GM21447 (cell line): ENCODE results near the gene DNAAF8.
"Not testable (repeated sequence)": the region's sequence is repeated elsewhere in the genome, so short reads cannot be mapped to it uniquely, and the experiment has no call there.

ENCODE experiments used
- ATAC-seq: cut with Tn5 transposase; IDR thresholded peaks from one replicate; pipeline ENCODE4 v1.9.1; 2021; ENCODE audit not compliant: unreplicated experiment

Gene DNAAF8

DNA sequence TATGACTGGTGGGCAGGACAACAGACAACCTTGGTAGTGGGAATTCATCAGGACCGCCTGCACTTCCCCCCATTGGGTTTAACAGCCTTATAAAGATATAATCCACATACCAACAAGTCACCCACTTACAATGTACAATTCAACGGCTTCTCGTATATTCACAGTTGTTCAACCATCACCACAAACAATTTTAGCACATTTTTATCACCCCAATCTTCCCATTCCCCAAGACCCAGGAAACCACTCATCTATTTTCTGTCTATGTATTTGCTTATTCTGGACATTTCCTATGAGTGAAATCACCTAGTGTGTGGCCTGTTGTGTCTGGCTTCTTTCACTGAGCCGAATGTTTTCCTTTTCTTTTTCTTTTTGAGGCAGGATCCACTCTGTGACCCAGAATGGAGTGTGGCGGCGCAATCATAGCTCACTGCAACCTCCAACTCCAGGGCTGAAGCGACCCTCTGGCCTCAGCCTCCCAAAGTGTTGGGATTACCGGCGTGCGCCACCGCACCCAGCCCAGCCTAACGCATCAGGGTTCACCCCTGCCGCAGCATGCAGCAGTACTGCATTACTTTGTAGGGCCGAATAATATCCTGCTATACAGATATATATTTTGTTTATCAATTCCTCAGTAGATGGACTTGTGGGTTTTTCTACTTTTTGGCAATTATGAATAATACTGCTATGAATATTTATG, 11.1 kb upstream of the DNAAF8 start:
- ATAC-seq, result no peak

GRCh38 chr16:4724661-4725270, 9.6 kb upstream of the DNAAF8 start:
- no peak for ATAC-seq

GRCh38 chr16:4726616-4727015, 7.7 kb upstream of the DNAAF8 start:
- ATAC-seq, result no peak

- no peak for ATAC-seq
Observed at GRCh38 chr16:4728676-4729075, 5.7 kb upstream of the DNAAF8 start.

- no peak for ATAC-seq
Observed at GRCh38 chr16:4729876-4730275, 4.5 kb upstream of the DNAAF8 start.

DNA sequence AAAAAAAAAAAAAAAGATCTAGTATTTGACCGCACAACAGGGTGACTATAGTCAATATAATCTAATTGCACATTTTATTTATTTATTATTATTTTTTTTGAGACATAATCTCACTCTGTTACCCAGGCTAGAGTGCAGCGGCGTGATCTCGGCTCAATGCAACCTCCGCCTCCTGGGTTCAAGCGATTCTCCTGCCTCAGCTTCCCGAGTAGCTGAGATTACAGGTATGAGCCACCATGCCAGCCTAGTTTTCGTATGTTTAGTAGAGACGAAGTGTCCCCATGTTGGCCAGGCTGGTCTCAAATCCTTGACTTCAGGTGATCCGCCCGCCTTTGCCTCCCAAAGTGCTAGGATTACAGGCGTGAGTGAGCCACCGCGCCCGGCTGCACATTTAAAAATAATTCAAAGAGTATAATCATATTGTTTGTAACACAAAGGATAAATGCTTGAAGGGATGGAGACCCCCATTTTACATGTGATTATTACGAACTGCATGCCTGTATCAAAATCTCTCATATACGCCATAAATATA, 1.1 kb upstream of the DNAAF8 start:
- ATAC-seq, result no peak

DNA sequence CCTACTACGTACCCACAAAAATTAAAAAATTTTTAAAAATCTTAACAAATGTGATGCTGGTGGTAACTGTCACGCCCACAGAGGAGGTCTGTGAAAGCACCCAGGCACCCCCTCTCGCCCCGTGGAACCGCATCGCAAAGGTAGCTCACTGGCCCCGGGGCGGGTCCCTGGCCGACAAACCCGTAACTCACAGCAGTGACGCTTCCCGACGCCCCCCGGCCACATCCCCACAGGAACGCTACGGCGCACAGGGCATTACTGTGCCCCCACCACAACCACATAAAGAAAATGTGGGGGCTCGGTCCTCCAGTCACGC, 632 bp upstream of the DNAAF8 start:
- peak; percentile 5 for ATAC-seq

- peak; percentile 59 for ATAC-seq
Observed at GRCh38 chr16:4734730-4735535, 596 bp downstream of the DNAAF8 start.

DNA sequence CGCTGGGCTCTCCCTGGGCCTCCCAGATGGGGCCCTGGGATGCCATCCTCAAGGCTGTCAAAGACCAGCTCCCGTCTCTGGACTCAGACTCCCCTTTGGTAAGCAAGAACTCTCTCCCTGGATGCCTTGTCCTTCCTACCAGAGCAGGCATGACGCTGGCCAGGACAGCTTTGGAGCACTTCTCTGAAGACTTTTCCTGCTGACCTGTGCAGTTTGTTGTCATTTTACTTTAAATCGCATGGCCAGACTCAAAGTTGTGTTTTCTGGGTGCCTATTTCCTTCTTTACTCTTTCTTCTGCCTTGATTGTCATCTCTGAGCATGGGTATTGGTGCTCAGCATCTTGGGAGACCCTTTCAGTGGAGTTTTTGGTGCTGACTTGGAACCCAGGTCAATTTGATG, 2.2 kb downstream of the DNAAF8 start:
- ATAC-seq, result no peak

DNA sequence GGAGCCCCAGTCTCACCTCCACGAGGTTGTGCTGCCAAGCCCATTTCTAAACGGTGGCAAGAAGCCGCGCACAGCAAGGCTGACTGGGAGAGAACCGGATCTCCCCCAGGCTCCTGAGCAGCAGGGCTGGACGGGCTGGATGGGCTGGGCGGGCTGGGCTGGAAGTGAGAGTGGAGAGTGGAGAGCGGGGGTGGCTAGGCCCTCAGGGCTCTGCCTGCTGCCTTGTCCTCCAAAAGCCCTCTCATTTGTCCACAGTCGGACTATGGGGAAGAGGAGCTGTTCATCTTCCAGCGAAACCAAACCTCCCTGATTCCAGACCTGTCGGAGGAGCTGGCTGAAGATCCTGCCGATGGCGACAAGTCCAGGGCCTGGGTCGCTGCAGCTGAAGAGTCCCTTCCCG, 3.2 kb downstream of the DNAAF8 start:
- ATAC-seq, result no peak

DNA sequence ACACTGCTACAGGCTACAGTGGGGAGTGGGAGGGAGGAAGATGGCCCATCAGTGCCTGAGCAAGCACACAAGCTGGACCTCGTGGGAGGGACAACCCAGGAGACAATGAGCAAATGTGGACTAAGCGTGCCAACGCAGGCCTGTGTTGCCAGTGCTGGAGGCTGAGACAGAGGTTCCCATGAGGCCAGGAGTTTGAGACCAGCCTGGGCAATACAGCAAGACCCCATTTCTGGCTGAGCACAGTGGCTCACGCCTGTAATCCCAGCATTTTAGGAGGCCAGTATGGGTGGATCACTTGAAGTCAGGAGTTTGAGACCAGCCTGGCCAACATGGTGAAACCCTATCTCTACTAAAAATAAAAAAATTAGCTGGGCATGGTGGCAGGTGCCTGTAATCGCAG, 4.0 kb downstream of the DNAAF8 start:
- ATAC-seq, result not testable (repeated sequence)

- ATAC-seq, result no peak
Observed at GRCh38 chr16:4743226-4743878, 9.0 kb downstream of the DNAAF8 start.

DNA sequence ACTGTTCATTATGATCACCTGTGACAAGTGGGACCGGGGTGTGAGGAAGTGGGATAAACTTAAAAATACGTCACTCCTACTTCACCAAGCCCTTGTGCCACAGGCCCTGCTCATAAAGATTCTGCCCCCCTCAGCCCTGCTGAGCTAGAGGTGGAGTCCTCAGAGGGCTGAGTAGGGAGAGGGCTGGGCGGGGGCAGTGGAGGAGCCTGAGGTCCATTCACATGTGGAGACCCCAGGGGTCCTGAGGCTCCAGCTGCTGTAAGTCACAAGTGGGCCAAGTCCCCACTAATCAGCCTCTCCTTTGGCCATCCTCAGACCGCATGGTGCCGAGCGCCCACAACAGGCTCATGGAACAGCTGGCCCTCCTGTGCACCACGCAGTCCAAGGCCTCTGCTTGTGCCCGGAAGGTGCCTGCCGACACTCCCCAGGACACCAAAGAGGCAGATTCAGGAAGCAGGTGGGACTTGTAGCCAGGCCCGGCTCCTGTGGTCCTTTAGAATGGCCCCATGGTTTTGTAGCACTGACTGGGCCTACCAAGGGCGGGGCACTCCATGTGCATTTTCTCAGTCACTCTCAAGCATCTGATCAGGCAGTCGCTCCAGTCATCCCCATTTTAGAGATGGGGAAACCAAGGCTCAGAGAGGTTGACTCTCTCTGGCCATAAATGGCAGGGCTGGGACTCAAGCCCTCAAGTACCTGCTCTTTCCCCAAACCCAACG, 10.4 kb downstream of the DNAAF8 start:
- ATAC-seq, result no peak

- ATAC-seq, result no peak
Observed at GRCh38 chr16:4745274-4745569, 10.9 kb downstream of the DNAAF8 start.

- no peak for ATAC-seq
Observed at GRCh38 chr16:4746215-4746614, 11.9 kb downstream of the DNAAF8 start.

GRCh38 chr16:4746991-4747574, 12.7 kb downstream of the DNAAF8 start:
- no peak for ATAC-seq

DNA sequence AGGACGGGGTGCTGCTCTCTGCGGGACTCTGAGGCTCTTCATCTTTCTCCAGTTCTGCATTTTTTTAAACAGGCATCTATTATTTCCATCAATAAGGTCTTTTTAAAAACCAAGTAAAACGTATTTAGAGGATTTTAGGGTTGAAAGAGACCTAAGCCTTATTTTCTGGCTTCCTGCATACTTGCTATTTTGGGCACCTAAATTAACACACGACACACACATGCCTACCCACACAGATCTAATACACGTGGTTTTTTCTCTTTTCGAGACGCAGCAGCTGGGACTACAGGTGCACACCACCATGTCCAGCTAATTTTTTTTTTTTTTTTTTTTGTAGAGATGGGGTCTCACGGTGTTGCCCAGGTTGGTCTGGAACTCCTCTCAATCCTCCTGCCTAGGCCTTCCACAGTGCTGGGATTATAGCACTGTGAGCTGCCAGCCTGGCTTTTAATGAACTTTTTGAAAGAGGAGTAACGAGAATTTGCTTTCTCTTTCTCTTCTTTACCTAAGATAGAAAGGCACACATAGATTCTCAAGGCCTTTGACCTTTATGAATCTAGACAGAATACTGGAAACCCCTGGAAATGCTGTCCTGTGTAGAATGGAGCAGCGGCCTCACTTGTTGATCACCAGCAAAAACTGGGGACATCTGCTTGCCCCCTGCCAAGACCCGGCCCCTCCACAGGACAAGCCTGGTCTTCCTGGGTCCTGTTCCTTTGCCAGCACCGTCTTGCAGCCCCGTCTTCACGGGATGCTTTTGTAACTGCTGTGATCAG, 13.8 kb downstream of the DNAAF8 start:
- ATAC-seq, result no peak

- ATAC-seq, result no peak
Observed at GRCh38 chr16:4748682-4749411, 14.5 kb downstream of the DNAAF8 start.

GRCh38 chr16:4749700-4750257, 15.4 kb downstream of the DNAAF8 start:
- no peak for ATAC-seq
